ENCODE measurements around the gene ALK. TPM values are rescaled to one million over a fixed set of nuclear protein-coding genes. Genes with fewer than 3 reads are reported as not detected.

The ALK gene
- total RNA-seq, 2 donors from 2014 or later: 0.16 to 0.26 TPM

- no peaks in the 10 kb centered on the region for H3K36me3 ChIP-seq
- H3K27me3 ChIP-seq: no peaks in the 10 kb centered on the region
- H3K4me1 ChIP-seq: no peaks in the 10 kb centered on the region
- H3K27ac ChIP-seq: no peak overlapping the region
- no peak for TF ChIP-seq CTCF (IDR thresholded peaks at IDR 0.05)
- no peak overlapping the region for H3K4me3 ChIP-seq
- H3K9me3 ChIP-seq: no peaks in the 10 kb centered on the region
- no peak for DNase-seq (ENCODE audit: low spot score)
Measured at GRCh38 chr2:29519338-29519925, 402.0 kb downstream of the ALK start.

GRCh38 chr2:29518646-29519337 is 402.6 kb downstream of the ALK start:
- H3K9me3 ChIP-seq: no peaks in the 10 kb centered on the region
- H3K36me3 ChIP-seq: no peaks in the 10 kb centered on the region
- no peak overlapping the region for H3K27ac ChIP-seq
- H3K27me3 ChIP-seq: no peaks in the 10 kb centered on the region
- no peak for DNase-seq (ENCODE audit: low spot score)
- no peak for TF ChIP-seq CTCF (IDR thresholded peaks at IDR 0.05)
- H3K4me1 ChIP-seq: no peaks in the 10 kb centered on the region
- H3K4me3 ChIP-seq: no peak overlapping the region

GRCh38 chr2:29518010-29518409 is 403.4 kb downstream of the ALK start:
- H3K9me3 ChIP-seq: no peaks in the 10 kb centered on the region
- H3K27me3 ChIP-seq: no peaks in the 10 kb centered on the region
- H3K4me3 ChIP-seq: no peak overlapping the region
- no peaks in the 10 kb centered on the region for H3K36me3 ChIP-seq
- no peak overlapping the region for H3K27ac ChIP-seq
- no peaks in the 10 kb centered on the region for H3K4me1 ChIP-seq
- no peak for TF ChIP-seq CTCF (IDR thresholded peaks at IDR 0.05)
- no peak for DNase-seq (ENCODE audit: low spot score)

- no peak for DNase-seq (ENCODE audit: low spot score)
- Histone ChIP-seq H3K27ac (no peak overlapping the region), H3K4me1 (no peaks in the 10 kb centered on the region), H3K9me3 (no peaks in the 10 kb centered on the region), H3K4me3 (no peak overlapping the region), H3K36me3 (no peaks in the 10 kb centered on the region), H3K27me3 (no peaks in the 10 kb centered on the region)
- no peak for TF ChIP-seq CTCF (IDR thresholded peaks at IDR 0.05)
Measured at GRCh38 chr2:29517413-29517812, 404.0 kb downstream of the ALK start.

- no peak for TF ChIP-seq CTCF (IDR thresholded peaks at IDR 0.05)
- no peak for DNase-seq (ENCODE audit: low spot score)
- H3K27ac ChIP-seq: no peak overlapping the region
- no peaks in the 10 kb centered on the region for H3K36me3 ChIP-seq
- H3K9me3 ChIP-seq: no peaks in the 10 kb centered on the region
- no peaks in the 10 kb centered on the region for H3K4me1 ChIP-seq
- H3K4me3 ChIP-seq: no peak overlapping the region
- H3K27me3 ChIP-seq: no peaks in the 10 kb centered on the region
Measured at GRCh38 chr2:29516767-29517166, 404.6 kb downstream of the ALK start.

GRCh38 chr2:29509878-29510277 is 411.5 kb downstream of the ALK start:
- H3K27me3 ChIP-seq: no peaks in the 10 kb centered on the region
- no peaks in the 10 kb centered on the region for H3K9me3 ChIP-seq
- H3K27ac ChIP-seq: no peak overlapping the region
- H3K36me3 ChIP-seq: no peaks in the 10 kb centered on the region
- H3K4me3 ChIP-seq: no peak overlapping the region
- no peak for DNase-seq (ENCODE audit: low spot score)
- no peak for TF ChIP-seq CTCF (IDR thresholded peaks at IDR 0.05)
- no peaks in the 10 kb centered on the region for H3K4me1 ChIP-seq

Measured in right atrium auricular region (tissue), 2 donors.